Measurements from ENCODE around the gene CCDC124.
"Not testable (repeated sequence)": the region's sequence is repeated elsewhere in the genome, so short reads cannot be mapped to it uniquely, and the experiment has no call there.

The CCDC124 gene

GRCh38 chr19:17932485-17933338 lies at the start of gene CCDC124:
Gene CCDC124 (plus strand): TSS chr19:17933015. CDS start chr19:17936421, 3,406 bp downstream.
- DNase-seq = peak; percentile 96

GRCh38 chr19:17883627-17884410 lies 49.0 kb upstream of the CCDC124 start:
- no peak for DNase-seq

- DNase-seq = no peak
Observed at GRCh38 chr19:17886515-17886914, 46.3 kb upstream of the CCDC124 start.

- not testable (repeated sequence) for DNase-seq
Observed at GRCh38 chr19:17887221-17887620, 45.6 kb upstream of the CCDC124 start.

- no peak for DNase-seq
Observed at GRCh38 chr19:17888260-17888659, 44.6 kb upstream of the CCDC124 start.

- DNase-seq = no peak
Observed at GRCh38 chr19:17889609-17890214, 43.1 kb upstream of the CCDC124 start.

- no peak for DNase-seq
Observed at GRCh38 chr19:17893766-17894165, 39.0 kb upstream of the CCDC124 start.

GRCh38 chr19:17902701-17903100 lies 30.1 kb upstream of the CCDC124 start:
- DNase-seq = no peak

GRCh38 chr19:17908244-17908643 lies 24.6 kb upstream of the CCDC124 start:
- DNase-seq = no peak

GRCh38 chr19:17909003-17909732 lies 23.6 kb upstream of the CCDC124 start:
- no peak for DNase-seq

GRCh38 chr19:17910791-17911360 lies 21.9 kb upstream of the CCDC124 start:
- DNase-seq = no peak

- DNase-seq = no peak
Observed at GRCh38 chr19:17915940-17916593, 16.7 kb upstream of the CCDC124 start.

GRCh38 chr19:17918151-17918550 lies 14.7 kb upstream of the CCDC124 start:
- not testable (repeated sequence) for DNase-seq

- DNase-seq = peak; percentile 35
Observed at GRCh38 chr19:17919122-17919521, 13.7 kb upstream of the CCDC124 start.

- no peak for DNase-seq
Observed at GRCh38 chr19:17920527-17920926, 12.3 kb upstream of the CCDC124 start.

GRCh38 chr19:17922138-17922537 lies 10.7 kb upstream of the CCDC124 start:
- DNase-seq = no peak

- no peak for DNase-seq
Observed at GRCh38 chr19:17926044-17926443, 6.8 kb upstream of the CCDC124 start.

- no peak for DNase-seq
Observed at GRCh38 chr19:17929056-17929455, 3.8 kb upstream of the CCDC124 start.

- no peak for DNase-seq
Observed at GRCh38 chr19:17931532-17932191, 1.2 kb upstream of the CCDC124 start.

GRCh38 chr19:17933414-17934129 lies 757 bp downstream of the CCDC124 start:
- DNase-seq = no peak

GRCh38 chr19:17936379-17936778 lies 3.6 kb downstream of the CCDC124 start:
- no peak for DNase-seq

Data from NCI-H510A treated with DMSO at 0.1 percent for 48 hours (cell line).